Measurements from ENCODE around the gene SH2D3C.

The SH2D3C gene

GRCh38 chr9:127778280-127779135, at the start of gene SH2D3C:
Gene SH2D3C (minus strand): TSS chr9:127778666. CDS start chr9:127778627, 39 bp downstream.
- peak; percentile 73 for DNase-seq

GRCh38 chr9:127826253-127826913, 47.9 kb upstream of the SH2D3C start:
- DNase-seq = no peak

GRCh38 chr9:127825319-127826051, 47.0 kb upstream of the SH2D3C start:
- DNase-seq = no peak

GRCh38 chr9:127822108-127822507, 43.6 kb upstream of the SH2D3C start:
- no peak for DNase-seq

GRCh38 chr9:127818574-127818973, 40.1 kb upstream of the SH2D3C start:
- no peak for DNase-seq

GRCh38 chr9:127817881-127818434, 39.5 kb upstream of the SH2D3C start:
- DNase-seq = no peak

GRCh38 chr9:127816728-127817127, 38.3 kb upstream of the SH2D3C start:
- DNase-seq = no peak

- DNase-seq = no peak
These were observed 37.9 kb upstream of the SH2D3C start for GRCh38 chr9:127816362-127816725.

GRCh38 chr9:127815512-127816361, 37.3 kb upstream of the SH2D3C start:
- DNase-seq = no peak

GRCh38 chr9:127814619-127815511, 36.4 kb upstream of the SH2D3C start:
- DNase-seq = no peak

- no peak for DNase-seq
These were observed 35.3 kb upstream of the SH2D3C start for GRCh38 chr9:127813686-127814226.

- no peak for DNase-seq
These were observed 34.6 kb upstream of the SH2D3C start for GRCh38 chr9:127812936-127813675.

GRCh38 chr9:127812011-127812410, 33.5 kb upstream of the SH2D3C start:
- DNase-seq = no peak

GRCh38 chr9:127810378-127811187, 32.1 kb upstream of the SH2D3C start:
- DNase-seq = no peak

- DNase-seq = no peak
These were observed 31.3 kb upstream of the SH2D3C start for GRCh38 chr9:127809540-127810377.

GRCh38 chr9:127809002-127809539, 30.6 kb upstream of the SH2D3C start:
- no peak for DNase-seq

- DNase-seq = no peak
These were observed 30.0 kb upstream of the SH2D3C start for GRCh38 chr9:127808347-127809001.
